ENCODE results near the gene ZNF219. TPM values are rescaled to one million over a fixed set of nuclear protein-coding genes. Genes with fewer than 3 reads are reported as not detected.
A peak's percentile ranks its signal among the peaks of the same experiment; 100 is the strongest.

Gene ZNF219
- total RNA-seq, 1 donor from 2014 or later = 31.9 TPM

GRCh38 chr14:21100931-21101330 is 2.5 kb upstream of the ZNF219 start, which contains the start of gene TMEM253:
Gene TMEM253 (plus strand): TSS chr14:21101066. CDS start chr14:21101344, 278 bp downstream.
- H3K79me2 ChIP-seq (ENCODE audit: insufficient read depth, low read length) = no peaks in the 10 kb centered on the region
- TF ChIP-seq CTCF (IDR thresholded peaks at IDR 0.05; ENCODE audit: insufficient read depth, low read depth, low read length) (no peak), EZH2 (IDR thresholded peaks at IDR 0.05; ENCODE audit: insufficient read depth, low read length) (no peak)
- H3K4me3 ChIP-seq (ENCODE audit: insufficient read depth, low read depth, low read length) = no peak within 1 kb of the TSS
- no peak within 1 kb of the TSS for H3K27ac ChIP-seq (ENCODE audit: low read depth, low read length)
- H3K9me3 ChIP-seq (ENCODE audit: insufficient read depth, low read depth, low read length) = no peaks in the 10 kb centered on the region
- H3K36me3 Mint-ChIP-seq (ENCODE audit: low read depth, unreplicated experiment) = no peaks in the 10 kb centered on the region
- FAIRE-seq (no peak), DNase-seq (ENCODE audit: low read depth) (no peak)
- H3K27me3 ChIP-seq (ENCODE audit: insufficient read depth, low read length) = peaks cover 8% of the 10 kb centered on the region
- peaks cover 51% of the 10 kb centered on the region for H3K4me1 Mint-ChIP-seq (ENCODE audit: low read depth, unreplicated experiment)
- no peaks in the 10 kb centered on the region for H3K27me3 Mint-ChIP-seq (ENCODE audit: low read depth, unreplicated experiment)
- H3K4me2 ChIP-seq (ENCODE audit: low read length) = no peak within 1 kb of the TSS
- H3K9ac ChIP-seq (ENCODE audit: low read length) = no peak within 1 kb of the TSS
- peaks cover 7% of the 10 kb centered on the region for H4K20me1 ChIP-seq (ENCODE audit: insufficient read depth, low read length)
- no peaks in the 10 kb centered on the region for H3K9me3 Mint-ChIP-seq (ENCODE audit: unreplicated experiment)
- peak within 1 kb of the TSS; percentile 18 for H3K27ac Mint-ChIP-seq (ENCODE audit: unreplicated experiment)
- no peaks in the 10 kb centered on the region for H3K36me3 ChIP-seq (ENCODE audit: insufficient read depth, low read length)
- H3K4me3 Mint-ChIP-seq (ENCODE audit: unreplicated experiment) = peak within 1 kb of the TSS; percentile 83
- no peak within 1 kb of the TSS for H2AFZ ChIP-seq (ENCODE audit: low read depth, low read length)
- peaks cover 19% of the 10 kb centered on the region for H3K4me1 ChIP-seq (ENCODE audit: insufficient read depth, low read length)

GRCh38 chr14:21099596-21099985 is 1.1 kb upstream of the ZNF219 start:
- peaks cover 8% of the 10 kb centered on the region for H3K27me3 ChIP-seq (ENCODE audit: insufficient read depth, low read length)
- peak overlapping the region; percentile 96 for H3K4me2 ChIP-seq (ENCODE audit: low read length)
- H3K9me3 Mint-ChIP-seq (ENCODE audit: unreplicated experiment) = no peaks in the 10 kb centered on the region
- H3K4me1 Mint-ChIP-seq (ENCODE audit: low read depth, unreplicated experiment) = peaks cover 55% of the 10 kb centered on the region
- TF ChIP-seq CTCF (IDR thresholded peaks at IDR 0.05; ENCODE audit: insufficient read depth, low read depth, low read length) = no peak
- TF ChIP-seq EZH2 (IDR thresholded peaks at IDR 0.05; ENCODE audit: insufficient read depth, low read length) = no peak
- H3K4me1 ChIP-seq (ENCODE audit: insufficient read depth, low read length) = peaks cover 19% of the 10 kb centered on the region
- no peaks in the 10 kb centered on the region for H3K36me3 ChIP-seq (ENCODE audit: insufficient read depth, low read length)
- no peaks in the 10 kb centered on the region for H3K36me3 Mint-ChIP-seq (ENCODE audit: low read depth, unreplicated experiment)
- no peak overlapping the region for H3K4me3 ChIP-seq (ENCODE audit: insufficient read depth, low read depth, low read length)
- no peaks in the 10 kb centered on the region for H3K27me3 Mint-ChIP-seq (ENCODE audit: low read depth, unreplicated experiment)
- no peak overlapping the region for H2AFZ ChIP-seq (ENCODE audit: low read depth, low read length)
- no peak overlapping the region for H3K27ac ChIP-seq (ENCODE audit: low read depth, low read length)
- no peak for DNase-seq (ENCODE audit: low read depth)
- no peak overlapping the region for H3K9ac ChIP-seq (ENCODE audit: low read length)
- no peak for FAIRE-seq
- H3K79me2 ChIP-seq (ENCODE audit: insufficient read depth, low read length) = no peaks in the 10 kb centered on the region
- peak overlapping the region; percentile 83 for H3K4me3 Mint-ChIP-seq (ENCODE audit: unreplicated experiment)
- H3K27ac Mint-ChIP-seq (ENCODE audit: unreplicated experiment) = peak overlapping the region; percentile 35
- H4K20me1 ChIP-seq (ENCODE audit: insufficient read depth, low read length) = peaks cover 15% of the 10 kb centered on the region
- no peaks in the 10 kb centered on the region for H3K9me3 ChIP-seq (ENCODE audit: insufficient read depth, low read depth, low read length)

- Mint-ChIP-seq H3K4me3 (ENCODE audit: unreplicated experiment) (peak overlapping the region; percentile 83), H3K9me3 (ENCODE audit: unreplicated experiment) (no peaks in the 10 kb centered on the region), H3K36me3 (ENCODE audit: low read depth, unreplicated experiment) (no peaks in the 10 kb centered on the region), H3K4me1 (ENCODE audit: low read depth, unreplicated experiment) (peaks cover 54% of the 10 kb centered on the region), H3K27me3 (ENCODE audit: low read depth, unreplicated experiment) (no peaks in the 10 kb centered on the region), H3K27ac (ENCODE audit: unreplicated experiment) (peak overlapping the region; percentile 35)
- peak overlapping the region; percentile 74 for H3K9ac ChIP-seq (ENCODE audit: low read length)
- no peaks in the 10 kb centered on the region for H3K9me3 ChIP-seq (ENCODE audit: insufficient read depth, low read depth, low read length)
- H3K36me3 ChIP-seq (ENCODE audit: insufficient read depth, low read length) = no peaks in the 10 kb centered on the region
- no peak for TF ChIP-seq CTCF (IDR thresholded peaks at IDR 0.05; ENCODE audit: insufficient read depth, low read depth, low read length)
- TF ChIP-seq EZH2 (IDR thresholded peaks at IDR 0.05; ENCODE audit: insufficient read depth, low read length) = peak; percentile 52
- H3K4me2 ChIP-seq (ENCODE audit: low read length) = peak overlapping the region; percentile 96
- no peaks in the 10 kb centered on the region for H3K79me2 ChIP-seq (ENCODE audit: insufficient read depth, low read length)
- H3K4me1 ChIP-seq (ENCODE audit: insufficient read depth, low read length) = peaks cover 17% of the 10 kb centered on the region
- no peak overlapping the region for H3K27ac ChIP-seq (ENCODE audit: low read depth, low read length)
- FAIRE-seq = no peak
- peaks cover 19% of the 10 kb centered on the region for H4K20me1 ChIP-seq (ENCODE audit: insufficient read depth, low read length)
- DNase-seq (ENCODE audit: low read depth) = no peak
- H2AFZ ChIP-seq (ENCODE audit: low read depth, low read length) = peak overlapping the region; percentile 67
- peak overlapping the region; percentile 72 for H3K4me3 ChIP-seq (ENCODE audit: insufficient read depth, low read depth, low read length)
- peaks cover 8% of the 10 kb centered on the region for H3K27me3 ChIP-seq (ENCODE audit: insufficient read depth, low read length)
Observed at GRCh38 chr14:21098892-21099595, 589 bp upstream of the ZNF219 start.
